CD14-positive monocyte (primary cell): ENCODE results near the gene ASMTL. TPM values are rescaled to one million over a fixed set of nuclear protein-coding genes. Genes with fewer than 3 reads are reported as not detected.

Experiments used
- DNase-seq, 3 donors: peaks; one replicate each; pipeline ENCODE4 v3.0.0-alpha.2; 2011 to 2022
- H2AFZ ChIP-seq: 2 replicates; pipeline ENCODE4 v1.6.0; 2012; ENCODE audit warnings: mild to moderate bottlenecking, low read depth, low read length, inconsistent platforms; ENCODE audit not compliant: insufficient read depth, poor library complexity, severe bottlenecking
- H3K27ac ChIP-seq, 2 donors: 1 replicate in 1 of 2; 2 replicates in 1 of 2; pipeline ENCODE4 v1.5.1; 2012 to 2013; ENCODE audit warnings: low read length in 2 of 2, control low read depth in 1 of 2, inconsistent platforms in 1 of 2, low read depth in 1 of 2, mild to moderate bottlenecking in 1 of 2
- H3K27me3 ChIP-seq, 2 donors: one replicate each; pipeline versions ENCODE4 v1.6.0 to v1.6.1; 2011 to 2013; ENCODE audit warnings: low read length in 2 of 2; ENCODE audit not compliant: control insufficient read depth in 2 of 2, insufficient read depth in 2 of 2
- H3K36me3 ChIP-seq, 2 donors: replicated peaks in 1 of 2; 1 replicate in 1 of 2; 2 replicates in 1 of 2; pipeline versions ENCODE4 v1.5.1 to v1.6.1; 2012 to 2013; ENCODE audit warnings: low read length in 2 of 2, control low read depth in 1 of 2, inconsistent platforms in 1 of 2, mild to moderate bottlenecking in 1 of 2; ENCODE audit not compliant: insufficient read depth in 2 of 2, control insufficient read depth in 1 of 2
- H3K4me1 ChIP-seq, 2 donors: 1 replicate in 1 of 2; 2 replicates in 1 of 2; pipeline versions ENCODE4 v1.5.1 to v1.6.1; 2012 to 2013; ENCODE audit warnings: low read length in 2 of 2, control low read depth in 1 of 2, inconsistent platforms in 1 of 2, mild to moderate bottlenecking in 1 of 2, moderate library complexity in 1 of 2; ENCODE audit not compliant: insufficient read depth in 2 of 2, control insufficient read depth in 1 of 2
- H3K4me2 ChIP-seq: replicated peaks from 2 replicates; pipeline ENCODE3; 2012; ENCODE audit warnings: low read length, moderate library complexity, mild to moderate bottlenecking; ENCODE audit not compliant: poor library complexity, severe bottlenecking; ENCODE audit errors: extremely low read depth
- H3K4me3 ChIP-seq, 3 experiments: fragments of 200-600 bp in 1 of 3; sonication (generic) in 1 of 3; replicated peaks in 1 of 3; 1 replicate in 2 of 3; 2 replicates in 1 of 3; pipeline ENCODE4 v1.5.1; 2011 to 2013; ENCODE audit warnings: low read length in 3 of 3, mild to moderate bottlenecking in 3 of 3, control low read depth in 2 of 3, low read depth in 2 of 3, inconsistent platforms in 1 of 3, moderate library complexity in 1 of 3
- H3K79me2 ChIP-seq: 2 replicates; pipeline ENCODE4 v1.6.0; 2012; ENCODE audit warnings: mild to moderate bottlenecking, control low read depth, inconsistent platforms, low read length, moderate library complexity; ENCODE audit not compliant: insufficient read depth
- H3K9ac ChIP-seq: 2 replicates; pipeline ENCODE4 v1.6.0; 2017; ENCODE audit warnings: low read length, mild to moderate bottlenecking; ENCODE audit not compliant: insufficient read depth, poor library complexity, severe bottlenecking
- H3K9me3 ChIP-seq, 2 donors: replicated peaks in 1 of 2; 1 replicate in 1 of 2; 2 replicates in 1 of 2; pipeline versions ENCODE4 v1.5.1 to v1.6.1; 2012 to 2013; ENCODE audit warnings: low read length in 2 of 2, control low read depth in 1 of 2; ENCODE audit not compliant: control insufficient read depth in 1 of 2, insufficient read depth in 1 of 2
- H4K20me1 ChIP-seq: 2 replicates; pipeline ENCODE4 v1.6.0; 2012; ENCODE audit warnings: mild to moderate bottlenecking, low read length, control low read depth, moderate library complexity; ENCODE audit not compliant: insufficient read depth
- H3K27ac Mint-ChIP-seq, 7 donors: one replicate each; pipeline ENCODE4 v1.8.0; 2020; ENCODE audit warnings: mild to moderate bottlenecking in 7 of 7, mixed read lengths in 7 of 7, moderate library complexity in 6 of 7, inconsistent platforms in 2 of 7
- H3K27me3 Mint-ChIP-seq, 3 donors: one replicate each; pipeline ENCODE4 v1.8.0; 2021 to 2022; ENCODE audit warnings: low read depth in 3 of 3, mild to moderate bottlenecking in 3 of 3, mixed read lengths in 3 of 3, moderate library complexity in 3 of 3, inconsistent platforms in 1 of 3
- H3K36me3 Mint-ChIP-seq, 2 donors: one replicate each; pipeline ENCODE4 v1.8.0; 2020; ENCODE audit warnings: mixed read lengths in 2 of 2, inconsistent platforms in 1 of 2, mild to moderate bottlenecking in 1 of 2
- H3K4me1 Mint-ChIP-seq: one replicate; pipeline ENCODE4 v1.8.0; 2020; ENCODE audit warnings: mild to moderate bottlenecking, mixed read lengths
- H3K4me3 Mint-ChIP-seq, 2 donors: one replicate each; pipeline ENCODE4 v1.8.0; 2020; ENCODE audit warnings: mild to moderate bottlenecking in 2 of 2, mixed read lengths in 2 of 2, moderate library complexity in 1 of 2
- H3K9me3 Mint-ChIP-seq, 7 donors: one replicate each; pipeline ENCODE4 v1.8.0; 2020 to 2022; ENCODE audit warnings: mixed read lengths in 7 of 7, mild to moderate bottlenecking in 6 of 7, moderate library complexity in 6 of 7, inconsistent platforms in 2 of 7
- WGBS: methylation state at CpG from one replicate; pipeline ENCODE4 v1.1.5; 2013; ENCODE audit warnings: missing lambda C conversion rate; ENCODE audit not compliant: insufficient coverage; 5-methylcytosine and 5-hydroxymethylcytosine counted together
- intact Hi-C, 2 donors: fragments of 100-400 bp; cut with micrococcal nuclease; formaldehyde crosslinking; loops; one replicate each; pipeline versions ENCODE4 v1.15.0 to v1.15.1; 2023
- polyA plus RNA-seq, 3 donors: library from polyadenylated mRNA; depleted of rRNA in 1 of 3; unstranded in 2 of 3; stranded (reverse) in 1 of 3; fragments of 300-500 nt in 2 of 3; fragments of >200 nt in 1 of 3; fragmentation: Illumina TruSeq in 2 of 3; gene quantifications; 1 replicate in 2 of 3; 2 replicates in 1 of 3; pipeline ENCODE4 v1.2.3, GENCODE V29; 2012 to 2021
- TF ChIP-seq, protein P1 (sequence below): fragments of 200-600 bp; IDR thresholded peaks from one replicate; pipeline ENCODE4 v1.8.0; 2022; ENCODE audit warnings: antibody characterized with exemption, mild to moderate bottlenecking

Gene ASMTL
- polyA plus RNA-seq, 3 donors: 19.0 to 31.5 (median 31.0) TPM

DNA sequence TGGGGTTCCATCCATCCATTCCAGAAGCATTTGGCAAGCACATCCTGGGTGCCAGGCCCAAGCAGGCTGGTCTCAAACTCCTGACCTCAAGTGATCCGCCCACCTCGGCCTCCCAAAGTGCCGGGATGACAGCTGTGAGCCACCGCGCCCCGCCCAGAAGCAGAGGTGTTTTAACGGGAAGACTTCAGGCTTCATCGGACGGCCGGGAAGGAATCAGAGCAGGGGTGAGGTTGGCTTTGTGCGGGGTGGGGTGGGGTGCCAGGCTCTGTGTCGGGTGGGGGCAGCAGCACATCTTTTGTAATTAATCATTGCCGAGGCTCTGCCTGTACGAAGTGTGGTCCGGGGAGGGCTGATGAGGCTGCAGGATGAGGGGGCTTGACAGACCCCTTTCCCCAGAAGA lies 55.7 kb downstream of the ASMTL start:
- 94% methylated on average over 13 of the region's 15 CpGs for WGBS

DNA sequence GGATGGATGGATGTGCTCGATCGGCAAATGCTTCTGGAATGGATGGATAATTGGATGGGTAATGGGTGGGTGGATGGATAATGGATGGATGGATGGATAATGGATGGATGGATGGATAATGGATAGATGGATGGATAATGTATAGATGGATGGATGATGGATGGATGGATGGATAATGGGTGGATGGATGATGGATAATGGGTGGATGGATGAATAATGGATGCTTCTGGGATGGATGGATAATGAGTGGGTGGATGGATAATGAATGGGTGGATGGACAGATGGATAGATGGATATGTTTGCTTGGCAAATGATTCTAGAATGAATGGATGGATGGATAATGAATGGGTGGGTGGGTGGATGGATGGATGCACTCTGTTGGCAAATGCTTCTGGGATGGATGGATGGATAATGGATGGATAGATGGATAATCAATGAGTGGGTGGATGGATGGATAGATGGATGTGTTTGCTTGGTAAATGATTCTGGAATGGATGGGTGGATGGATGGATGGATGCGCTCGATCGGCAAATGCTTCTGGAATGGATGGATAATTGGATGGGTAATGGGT lies 57.0 kb downstream of the ASMTL start:
- Histone ChIP-seq H2AFZ (no peak overlapping the region), H3K4me2 (no peak overlapping the region), H3K79me2 (peaks cover 49% of the 10 kb centered on the region), H3K9me3 (no peaks in the 10 kb centered on the region), H3K36me3 (peaks cover 20 to 49% of the 10 kb centered on the region in 2 donors), H4K20me1 (peaks cover 36% of the 10 kb centered on the region), H3K27me3 (no peaks in the 10 kb centered on the region), H3K27ac (no peak overlapping the region), H3K4me1 (peaks cover 12 to 23% of the 10 kb centered on the region in 2 donors), H3K4me3 (no peak overlapping the region), H3K9ac (no peak overlapping the region)
- TF ChIP-seq, protein P1, sequence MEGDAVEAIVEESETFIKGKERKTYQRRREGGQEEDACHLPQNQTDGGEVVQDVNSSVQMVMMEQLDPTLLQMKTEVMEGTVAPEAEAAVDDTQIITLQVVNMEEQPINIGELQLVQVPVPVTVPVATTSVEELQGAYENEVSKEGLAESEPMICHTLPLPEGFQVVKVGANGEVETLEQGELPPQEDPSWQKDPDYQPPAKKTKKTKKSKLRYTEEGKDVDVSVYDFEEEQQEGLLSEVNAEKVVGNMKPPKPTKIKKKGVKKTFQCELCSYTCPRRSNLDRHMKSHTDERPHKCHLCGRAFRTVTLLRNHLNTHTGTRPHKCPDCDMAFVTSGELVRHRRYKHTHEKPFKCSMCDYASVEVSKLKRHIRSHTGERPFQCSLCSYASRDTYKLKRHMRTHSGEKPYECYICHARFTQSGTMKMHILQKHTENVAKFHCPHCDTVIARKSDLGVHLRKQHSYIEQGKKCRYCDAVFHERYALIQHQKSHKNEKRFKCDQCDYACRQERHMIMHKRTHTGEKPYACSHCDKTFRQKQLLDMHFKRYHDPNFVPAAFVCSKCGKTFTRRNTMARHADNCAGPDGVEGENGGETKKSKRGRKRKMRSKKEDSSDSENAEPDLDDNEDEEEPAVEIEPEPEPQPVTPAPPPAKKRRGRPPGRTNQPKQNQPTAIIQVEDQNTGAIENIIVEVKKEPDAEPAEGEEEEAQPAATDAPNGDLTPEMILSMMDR: no peak
- peak overlapping the region in 2 of 7 donors; percentile 1 to 16 for H3K27ac Mint-ChIP-seq
- DNase-seq: no peak
- H3K4me3 Mint-ChIP-seq: no peak overlapping the region
- H3K9me3 Mint-ChIP-seq: peaks cover 0 to 1% (median 0%) of the 10 kb centered on the region in 7 donors
- intact Hi-C loops: loop anchor here in 1 of 2 donors (10.0 kb wide), 3 partner anchors 71 to 199 kb away; partner anchors contain the start of gene AKAP17A
- peaks cover 27 to 52% of the 10 kb centered on the region in 2 donors for H3K36me3 Mint-ChIP-seq
- 98% methylated on average over 5 of the region's 5 CpGs for WGBS
- no peaks in the 10 kb centered on the region for H3K27me3 Mint-ChIP-seq
- H3K4me1 Mint-ChIP-seq: peaks cover 17% of the 10 kb centered on the region

More for the DNA sequence above, 55.7 kb downstream of the ASMTL start:
- no peak overlapping the region for H3K4me3 Mint-ChIP-seq
- peaks cover 12% of the 10 kb centered on the region for H3K4me1 Mint-ChIP-seq
- DNase-seq: no peak
- peaks cover 37% of the 10 kb centered on the region for H3K79me2 ChIP-seq
- H3K9me3 ChIP-seq: no peaks in the 10 kb centered on the region
- peaks cover 24% of the 10 kb centered on the region for H4K20me1 ChIP-seq
- H3K4me3 ChIP-seq: no peak overlapping the region
- no peak overlapping the region for H3K9ac ChIP-seq
- peak overlapping the region in 4 of 7 donors; percentile 21 to 54 (median 41) for H3K27ac Mint-ChIP-seq
- intact Hi-C loops: loop anchor here in 1 of 2 donors (10.0 kb wide), 3 partner anchors 72 to 198 kb away; partner anchors contain the start of gene AKAP17A
- peaks cover 6 to 16% of the 10 kb centered on the region in 2 donors for H3K4me1 ChIP-seq
- no peak overlapping the region for H3K4me2 ChIP-seq
- H3K27me3 Mint-ChIP-seq: no peaks in the 10 kb centered on the region
- H3K27me3 ChIP-seq: no peaks in the 10 kb centered on the region
- H3K27ac ChIP-seq: no peak overlapping the region
- H3K36me3 ChIP-seq: peaks cover 18 to 60% of the 10 kb centered on the region in 2 donors
- H2AFZ ChIP-seq: no peak overlapping the region
- H3K9me3 Mint-ChIP-seq: peaks cover 0 to 1% (median 0%) of the 10 kb centered on the region in 7 donors
- peaks cover 29 to 52% of the 10 kb centered on the region in 2 donors for H3K36me3 Mint-ChIP-seq
- TF ChIP-seq, protein P1: no peak
